Measurements from ENCODE around the gene ALPI. TPM values are rescaled to one million over a fixed set of nuclear protein-coding genes. Genes with fewer than 3 reads are reported as not detected.
A peak's percentile ranks its signal among the peaks of the same experiment; 100 is the strongest.

The ALPI gene
- total RNA-seq, 1 experiment from 2014 or later: not detected

DNA sequence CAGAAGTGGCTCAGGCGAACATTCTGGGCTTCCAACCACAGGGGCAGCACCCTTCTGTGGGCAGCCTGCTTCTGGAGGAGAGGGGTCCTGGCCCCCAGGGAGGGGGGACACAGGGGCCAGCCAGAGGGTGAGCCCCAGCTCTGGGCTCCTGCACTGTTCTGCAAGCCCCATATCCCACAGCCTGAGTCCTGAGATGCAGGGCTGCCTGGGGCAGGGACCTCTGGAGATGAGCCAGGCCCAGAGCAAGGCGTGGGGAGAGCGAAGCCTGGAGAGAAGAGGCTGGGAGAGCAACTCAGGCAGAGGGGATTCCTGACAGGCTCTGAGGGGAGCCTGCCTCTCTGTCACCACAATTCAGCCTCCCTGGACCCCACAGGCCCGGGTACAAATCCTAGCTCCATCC is 50.8 kb downstream of the ALPI start (continued):
- TF ChIP-seq POLR2AphosphoS5 (IDR thresholded peaks at IDR 0.05; ENCODE audit: low read depth, low read length): no peak
- no peak for TF ChIP-seq EZH2 (IDR thresholded peaks at IDR 0.05)

- intact Hi-C loops (cut with micrococcal nuclease): no loop called here
- no peaks in the 10 kb centered on the region for H3K9me3 ChIP-seq (ENCODE audit: control insufficient read depth in 1 of 2, insufficient read depth in 1 of 2, low read depth in 1 of 2, low read length in 2 of 2)
- no peaks in the 10 kb centered on the region for H3K9me2 ChIP-seq (ENCODE audit: insufficient read depth)
- H3K36me3 ChIP-seq (ENCODE audit: control insufficient read depth in 1 of 2, insufficient read depth in 2 of 2, low read length in 2 of 2): no peaks in the 10 kb centered on the region
- no peak for TF ChIP-seq EZH2 (IDR thresholded peaks at IDR 0.05)
- TF ChIP-seq, protein P1, sequence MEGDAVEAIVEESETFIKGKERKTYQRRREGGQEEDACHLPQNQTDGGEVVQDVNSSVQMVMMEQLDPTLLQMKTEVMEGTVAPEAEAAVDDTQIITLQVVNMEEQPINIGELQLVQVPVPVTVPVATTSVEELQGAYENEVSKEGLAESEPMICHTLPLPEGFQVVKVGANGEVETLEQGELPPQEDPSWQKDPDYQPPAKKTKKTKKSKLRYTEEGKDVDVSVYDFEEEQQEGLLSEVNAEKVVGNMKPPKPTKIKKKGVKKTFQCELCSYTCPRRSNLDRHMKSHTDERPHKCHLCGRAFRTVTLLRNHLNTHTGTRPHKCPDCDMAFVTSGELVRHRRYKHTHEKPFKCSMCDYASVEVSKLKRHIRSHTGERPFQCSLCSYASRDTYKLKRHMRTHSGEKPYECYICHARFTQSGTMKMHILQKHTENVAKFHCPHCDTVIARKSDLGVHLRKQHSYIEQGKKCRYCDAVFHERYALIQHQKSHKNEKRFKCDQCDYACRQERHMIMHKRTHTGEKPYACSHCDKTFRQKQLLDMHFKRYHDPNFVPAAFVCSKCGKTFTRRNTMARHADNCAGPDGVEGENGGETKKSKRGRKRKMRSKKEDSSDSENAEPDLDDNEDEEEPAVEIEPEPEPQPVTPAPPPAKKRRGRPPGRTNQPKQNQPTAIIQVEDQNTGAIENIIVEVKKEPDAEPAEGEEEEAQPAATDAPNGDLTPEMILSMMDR (IDR thresholded peaks at IDR 0.05 in 2 of 3, conservative IDR thresholded peaks at IDR 0.05 in 1 of 3; ENCODE audit: borderline replicate concordance in 1 of 3, insufficient read depth in 1 of 3, low read depth in 2 of 3, low read length in 2 of 3): peak in 2 of 3 experiments; percentile 12 to 20; a peak in 1 of 6 replicates
- no peak for TF ChIP-seq ZFX (IDR thresholded peaks at IDR 0.05)
- TF ChIP-seq POLR2AphosphoS5 (IDR thresholded peaks at IDR 0.05; ENCODE audit: low read depth, low read length): no peak
- H3K4me3 ChIP-seq (replicated peaks in 1 of 2; ENCODE audit: low read depth in 1 of 2, low read length in 2 of 2): no peak overlapping the region
- H3K9ac ChIP-seq (ENCODE audit: low read length): no peak overlapping the region
- no peaks in the 10 kb centered on the region for H3K79me2 ChIP-seq (ENCODE audit: insufficient read depth, low read length)
- ChIA-PET POLR2A (no interaction called here), CTCF (no interaction called here), RAD21 (ENCODE audit: low non-redundant PET in 1 of 2, low total read pairs in 2 of 2, uncharacterized antibody in 2 of 2, unreplicated experiment in 2 of 2) (no interaction called here)
- H3K27ac ChIP-seq (ENCODE audit: low read depth, low read length): no peak overlapping the region
- no peak for DNase-seq (ENCODE audit: low read depth, low spot score)
- no peaks in the 10 kb centered on the region for H3K4me1 ChIP-seq (ENCODE audit: control insufficient read depth in 1 of 2, insufficient read depth in 2 of 2, low read length in 2 of 2)
- no peak overlapping the region for H3K4me2 ChIP-seq (ENCODE audit: low read length)
- H4K20me1 ChIP-seq (ENCODE audit: insufficient read depth): no peaks in the 10 kb centered on the region
- no TSS peak for BruUV-seq (replicated peaks)
- no peaks in the 10 kb centered on the region for H3K27me3 ChIP-seq (ENCODE audit: insufficient read depth, low read length)
- H2AFZ ChIP-seq (ENCODE audit: low read depth, low read length, poor library complexity, severe bottlenecking): no peak overlapping the region
- ATAC-seq: no peak
Observed at GRCh38 chr2:232508251-232508650, 52.3 kb downstream of the ALPI start.

Other genes with a start within 250 kb of the ALPI start
- gene ALPP, start 77.4 kb upstream of the ALPI start, total RNA-seq (2021; ENCODE audit: unreplicated experiment): 0.34 TPM
- 0.10 TPM for gene ALPG, start 49.3 kb upstream of the ALPI start, total RNA-seq (2021; ENCODE audit: unreplicated experiment)
- not detected for gene ECEL1, start 31.7 kb downstream of the ALPI start, total RNA-seq (2021; ENCODE audit: unreplicated experiment)
- not detected for gene PRSS56, start 64.2 kb downstream of the ALPI start, total RNA-seq (2021; ENCODE audit: unreplicated experiment)
- gene CHRND, start 70.0 kb downstream of the ALPI start, total RNA-seq (2021; ENCODE audit: unreplicated experiment): not detected
- gene CHRNG, start 83.5 kb downstream of the ALPI start, total RNA-seq (2021; ENCODE audit: unreplicated experiment): not detected
- 6.0 TPM for gene TIGD1, start 94.4 kb downstream of the ALPI start, total RNA-seq (2021; ENCODE audit: unreplicated experiment)
- 58.6 TPM for gene EIF4E2, start 94.5 kb downstream of the ALPI start, total RNA-seq (2021; ENCODE audit: unreplicated experiment)
- gene EFHD1, start 177.5 kb downstream of the ALPI start, total RNA-seq (2021; ENCODE audit: unreplicated experiment): 0.52 TPM
- 60.6 TPM for gene GIGYF2, start 241.2 kb downstream of the ALPI start, total RNA-seq (2021; ENCODE audit: unreplicated experiment)

Measured in HCT116 (cell line).